Kidney (tissue), 14 donors: ENCODE results near the gene ZNF581. TPM values are rescaled to one million over a fixed set of nuclear protein-coding genes. Genes with fewer than 3 reads are reported as not detected.

Experiments
- DNase-seq, 5 donors: peaks; one replicate each; pipeline ENCODE4 v3.0.0-alpha.2; 2013 to 2020
- FAIRE-seq: peaks from 2 replicates; lab custom pipeline; 2012; peaks lifted over from hg19 to GRCh38; lab: Jason Lieb, UNC
- H3K27ac ChIP-seq, 2 donors: one replicate each; pipeline ENCODE4 v1.7.0; 2013; ENCODE audit warnings: low read depth in 2 of 2, low read length in 2 of 2, inconsistent platforms in 1 of 2
- H3K27me3 ChIP-seq: one replicate; pipeline ENCODE4 v1.7.1; 2013; ENCODE audit warnings: low read length, inconsistent platforms; ENCODE audit not compliant: control insufficient read depth, insufficient read depth
- H3K36me3 ChIP-seq, 3 donors: one replicate each; pipeline versions ENCODE4 v1.7.0 to v1.7.1; 2013; ENCODE audit warnings: low read length in 3 of 3, control low read depth in 1 of 3, inconsistent platforms in 1 of 3; ENCODE audit not compliant: insufficient read depth in 3 of 3, control insufficient read depth in 2 of 3
- H3K4me1 ChIP-seq, 3 donors: one replicate each; pipeline versions ENCODE4 v1.7.0 to v1.7.1; 2013; ENCODE audit warnings: low read length in 3 of 3, inconsistent platforms in 1 of 3, low read depth in 1 of 3; ENCODE audit not compliant: control insufficient read depth in 2 of 3, insufficient read depth in 2 of 3
- H3K4me3 ChIP-seq, 3 donors: one replicate each; pipeline versions ENCODE4 v1.7.0 to v1.8.1; 2013; ENCODE audit warnings: low read length in 3 of 3, control low read depth in 1 of 3, inconsistent platforms in 1 of 3
- H3K9ac ChIP-seq, 3 donors: one replicate each; pipeline versions ENCODE4 v1.7.0 to v1.7.1; 2013; ENCODE audit warnings: low read length in 3 of 3, control low read depth in 1 of 3, inconsistent platforms in 1 of 3
- H3K9me3 ChIP-seq, 3 donors: one replicate each; pipeline versions ENCODE4 v1.7.0 to v1.7.1; 2013; ENCODE audit warnings: low read length in 3 of 3, control low read depth in 1 of 3, inconsistent platforms in 1 of 3; ENCODE audit not compliant: control insufficient read depth in 2 of 3, insufficient read depth in 1 of 3
- intact Hi-C: fragments of 100-400 bp; cut with DNase I; formaldehyde crosslinking; loops from one replicate; pipeline ENCODE4 v1.11.1; 2022
- polyA plus RNA-seq: library from polyadenylated mRNA; stranded (reverse); fragments of 350-450 nt; fragmentation: Illumina TruSeq; extraction: RNeasy Lipid Tissue Mini Kit (QIAGEN cat#74804); gene quantifications from one replicate; pipeline ENCODE4 v1.2.3, GENCODE V29; 2014; ENCODE audit warnings: low read depth, low replicate concordance; ENCODE audit not compliant: insufficient read depth
- total RNA-seq: library from RNA; stranded (reverse); fragmentation: NEBNext Ultra II Directional; extraction: Animal tissue kit (Norgen Biotek cat#: 25700); gene quantifications from one replicate; pipeline ENCODE4 v1.2.1, GENCODE V29; 2021
- TF ChIP-seq, protein P1 (sequence below): IDR thresholded peaks from 3 replicates; pipeline ENCODE4 v1.5.1; 2012; ENCODE audit warnings: mild to moderate bottlenecking, moderate library complexity, borderline replicate concordance; ENCODE audit not compliant: insufficient read depth; ENCODE audit errors: extremely low read depth
- donor health status: control.
- donor health status: control.
- donor health status: control.
- donor health status: control.
- donor health status: control.
- donor health status: DM: yes; HTN: yes; CAD: no.
- donor health status: Normal renal cell carcinoma (clear cell type).

ZNF581 gene
- total and polyA plus RNA-seq, 2 donors from 2014 or later, result 22.0 to 23.6 TPM

DNA sequence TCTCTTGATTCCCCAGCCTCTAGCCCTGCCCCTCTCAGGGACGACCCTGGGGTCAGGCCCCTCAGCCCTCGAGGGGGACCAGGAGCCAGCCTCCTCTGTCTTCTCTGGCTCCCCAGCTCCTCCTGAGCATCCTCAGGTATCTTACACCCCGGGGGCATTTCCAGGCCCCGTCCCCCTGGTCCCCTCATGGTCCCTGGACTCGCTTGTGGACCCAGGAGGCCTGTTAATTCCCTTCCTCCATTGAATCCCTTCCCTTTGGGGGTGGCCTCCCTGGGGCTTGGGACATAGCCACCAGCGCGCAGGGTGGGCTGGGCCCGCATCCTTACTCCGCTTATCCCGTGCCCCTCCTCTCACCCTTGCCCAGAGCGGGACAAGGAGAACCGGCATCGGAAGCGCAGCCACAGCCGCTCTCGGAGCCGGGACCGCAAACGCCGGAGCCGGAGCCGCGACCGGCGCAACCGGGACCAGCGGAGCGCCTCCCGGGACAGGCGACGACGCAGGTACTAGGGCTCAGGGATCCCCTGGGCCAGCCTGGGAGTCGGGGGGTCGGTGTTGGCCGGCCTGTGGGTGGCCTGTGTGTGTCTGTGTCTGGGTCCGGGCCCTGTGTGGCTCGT is 15.5 kb downstream of the ZNF581 start:
- no peak for FAIRE-seq
- H3K36me3 ChIP-seq, result peaks cover 8 to 32% (median 20%) of the 10 kb centered on the region in 3 donors
- peak in 1 of 5 donors; percentile 61 for DNase-seq
- H3K27ac ChIP-seq, result no peak overlapping the region
- H3K4me1 ChIP-seq, result peaks cover 8 to 29% (median 10%) of the 10 kb centered on the region in 3 donors
- TF ChIP-seq, protein P1, sequence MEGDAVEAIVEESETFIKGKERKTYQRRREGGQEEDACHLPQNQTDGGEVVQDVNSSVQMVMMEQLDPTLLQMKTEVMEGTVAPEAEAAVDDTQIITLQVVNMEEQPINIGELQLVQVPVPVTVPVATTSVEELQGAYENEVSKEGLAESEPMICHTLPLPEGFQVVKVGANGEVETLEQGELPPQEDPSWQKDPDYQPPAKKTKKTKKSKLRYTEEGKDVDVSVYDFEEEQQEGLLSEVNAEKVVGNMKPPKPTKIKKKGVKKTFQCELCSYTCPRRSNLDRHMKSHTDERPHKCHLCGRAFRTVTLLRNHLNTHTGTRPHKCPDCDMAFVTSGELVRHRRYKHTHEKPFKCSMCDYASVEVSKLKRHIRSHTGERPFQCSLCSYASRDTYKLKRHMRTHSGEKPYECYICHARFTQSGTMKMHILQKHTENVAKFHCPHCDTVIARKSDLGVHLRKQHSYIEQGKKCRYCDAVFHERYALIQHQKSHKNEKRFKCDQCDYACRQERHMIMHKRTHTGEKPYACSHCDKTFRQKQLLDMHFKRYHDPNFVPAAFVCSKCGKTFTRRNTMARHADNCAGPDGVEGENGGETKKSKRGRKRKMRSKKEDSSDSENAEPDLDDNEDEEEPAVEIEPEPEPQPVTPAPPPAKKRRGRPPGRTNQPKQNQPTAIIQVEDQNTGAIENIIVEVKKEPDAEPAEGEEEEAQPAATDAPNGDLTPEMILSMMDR, result no peak
- intact Hi-C loops, result no loop called here
- no peak overlapping the region for H3K4me3 ChIP-seq
- no peak overlapping the region for H3K9ac ChIP-seq
- no peaks in the 10 kb centered on the region for H3K27me3 ChIP-seq
- no peaks in the 10 kb centered on the region for H3K9me3 ChIP-seq

DNA sequence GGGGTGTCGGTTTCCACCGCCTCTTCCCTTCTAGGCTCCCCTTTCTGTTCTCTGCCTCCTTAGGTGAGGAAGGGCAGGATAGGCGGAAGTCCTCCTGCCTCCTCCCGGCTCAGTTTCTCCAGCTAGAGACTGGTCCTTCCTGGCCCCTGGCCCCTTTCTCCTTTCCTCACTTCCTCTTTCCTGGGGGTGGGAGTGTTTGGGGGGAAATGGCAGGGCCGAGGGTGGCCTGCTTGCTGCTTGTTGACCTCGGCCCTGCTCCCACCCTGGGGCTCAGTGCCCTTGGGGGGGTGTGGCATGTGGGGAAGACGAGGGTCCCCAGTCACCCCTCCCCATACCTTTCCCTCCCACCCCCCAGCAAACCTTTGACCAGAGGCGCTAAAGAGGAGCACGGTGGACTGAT is 16.4 kb downstream of the ZNF581 start:
- Histone ChIP-seq H3K36me3 (peaks cover 9 to 40% (median 24%) of the 10 kb centered on the region in 3 donors), H3K27me3 (no peaks in the 10 kb centered on the region), H3K4me1 (peaks cover 8 to 29% (median 10%) of the 10 kb centered on the region in 3 donors), H3K9ac (no peak overlapping the region), H3K9me3 (no peaks in the 10 kb centered on the region), H3K4me3 (no peak overlapping the region), H3K27ac (no peak overlapping the region)
- peak in 1 of 5 donors; percentile 36 for DNase-seq
- TF ChIP-seq, protein P1, result no peak
- FAIRE-seq, result no peak
- intact Hi-C loops, result no loop called here

DNA sequence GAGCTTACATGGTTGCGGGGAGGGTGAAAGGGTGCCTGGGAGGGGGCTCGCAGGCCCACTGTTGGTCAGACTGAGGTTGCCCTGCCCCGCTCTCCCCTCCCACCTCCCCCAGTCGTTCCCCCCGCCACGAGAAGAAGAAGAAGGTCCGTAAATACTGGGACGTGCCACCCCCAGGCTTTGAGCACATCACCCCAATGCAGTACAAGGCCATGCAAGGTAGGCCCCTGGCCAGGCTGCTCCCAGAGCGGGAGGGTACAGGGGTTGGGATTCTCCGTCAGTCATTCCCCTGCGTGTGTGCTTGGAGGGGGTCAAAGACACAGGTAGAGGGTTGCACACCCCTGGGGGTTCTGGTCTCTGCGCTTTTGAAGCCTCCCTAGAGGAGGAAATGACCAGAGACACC is 17.0 kb downstream of the ZNF581 start:
- Histone ChIP-seq H3K4me3 (no peak overlapping the region), H3K27ac (no peak overlapping the region), H3K9ac (no peak overlapping the region), H3K36me3 (peaks cover 9 to 45% (median 24%) of the 10 kb centered on the region in 3 donors), H3K9me3 (no peaks in the 10 kb centered on the region), H3K27me3 (no peaks in the 10 kb centered on the region), H3K4me1 (peaks cover 8 to 29% (median 10%) of the 10 kb centered on the region in 3 donors)
- intact Hi-C loops, result no loop called here
- TF ChIP-seq, protein P1, result no peak
- FAIRE-seq (no peak), DNase-seq (peak in 1 of 5 donors; percentile 59)
